Transverse colon (tissue), 4 donors: ENCODE data around the gene RAB12. TPM values are rescaled to one million over a fixed set of nuclear protein-coding genes. Genes with fewer than 3 reads are reported as not detected.

Experiments used
- DNase-seq: peaks from one replicate; pipeline ENCODE4 v3.0.0-alpha.2; 2019
- H3K27ac ChIP-seq, 4 donors: fragments of 200-600 bp; sonication (generic); 2 replicates each; pipeline ENCODE4 v1.5.1; 2016 to 2018; ENCODE audit warnings: inconsistent platforms in 4 of 4
- H3K27me3 ChIP-seq: fragments of 200-600 bp; sonication (generic); 2 replicates; pipeline ENCODE4 v1.5.1; 2017; ENCODE audit warnings: inconsistent platforms
- H3K36me3 ChIP-seq, 4 donors: fragments of 200-600 bp; sonication (generic); 2 replicates each; pipeline ENCODE4 v1.5.1; 2017 to 2019; ENCODE audit warnings: inconsistent platforms in 4 of 4
- H3K4me1 ChIP-seq, 4 donors: fragments of 200-600 bp; sonication (generic); 2 replicates each; pipeline ENCODE4 v1.5.1; 2017 to 2020; ENCODE audit warnings: inconsistent platforms in 4 of 4
- H3K4me3 ChIP-seq, 4 donors: fragments of 200-600 bp; sonication (generic); 1 replicate in 1 of 4; 2 replicates in 3 of 4; pipeline versions ENCODE4 v1.5.1 to v1.6.1; 2017 to 2019; ENCODE audit warnings: inconsistent platforms in 4 of 4
- H3K9me3 ChIP-seq, 2 donors: fragments of 200-600 bp; sonication (generic); 2 replicates each; pipeline ENCODE4 v1.5.1; 2017 to 2019; ENCODE audit warnings: inconsistent platforms in 2 of 2
- EP300 ChIP-seq: sonication (generic); formaldehyde crosslinking; IDR thresholded peaks from one replicate; pipeline ENCODE4 v1.6.1; 2017; ENCODE audit warnings: antibody characterized with exemption, low read depth
- POLR2A ChIP-seq: fragments of 450-650 bp; IDR thresholded peaks from one replicate; pipeline ENCODE4 v1.6.1; 2016; ENCODE audit warnings: antibody characterized with exemption, mild to moderate bottlenecking, moderate library complexity
- POLR2AphosphoS5 ChIP-seq, 3 donors: sonication (generic); formaldehyde crosslinking; IDR thresholded peaks; one replicate each; pipeline ENCODE4 v1.6.1; 2016; ENCODE audit warnings: antibody characterized with exemption in 3 of 3
- WGBS, 2 donors: methylation state at CpG; one replicate each; pipeline ENCODE4 v1.1.5; 2018; ENCODE audit warnings: low coverage in 1 of 2; 5-methylcytosine and 5-hydroxymethylcytosine counted together
- in situ Hi-C, 4 donors: fragments of 200-750 bp; cut with MboI; loops; one replicate each; pipeline versions ENCODE4 v1.15.0 to v1.15.1; 2017; ENCODE audit warnings: low sequenced_read_pairs in 3 of 4, low pct_ligation_motif_present in 1 of 4, low pct_unique_long_range_greater_than_20kb in 1 of 4
- intact Hi-C: fragments of 100-400 bp; cut with DNase I; formaldehyde crosslinking; loops from one replicate; pipeline ENCODE4 v1.15.1; 2023; ENCODE audit warnings: low total_unique reads
- total RNA-seq, 4 donors: library from RNA; depleted of rRNA; stranded (reverse); fragments of >200 nt; gene quantifications; one replicate each; pipeline ENCODE4 v1.1.0, GENCODE V29; 2016
- TF ChIP-seq, protein P1 (sequence below), 5 experiments: fragments of 200-600 bp in 3 of 5; fragments of 450-650 bp in 2 of 5; sonication (generic) in 3 of 5; IDR thresholded peaks; 1 replicate in 2 of 5; 2 replicates in 3 of 5; pipeline ENCODE4 v1.5.1; 2016 to 2017; ENCODE audit warnings: antibody characterized with exemption in 5 of 5, inconsistent platforms in 3 of 5, mild to moderate bottlenecking in 2 of 5, moderate library complexity in 1 of 5

The RAB12 gene
- total RNA-seq, 4 donors from 2014 or later: 6.7 to 40.3 (median 23.7) TPM

DNA sequence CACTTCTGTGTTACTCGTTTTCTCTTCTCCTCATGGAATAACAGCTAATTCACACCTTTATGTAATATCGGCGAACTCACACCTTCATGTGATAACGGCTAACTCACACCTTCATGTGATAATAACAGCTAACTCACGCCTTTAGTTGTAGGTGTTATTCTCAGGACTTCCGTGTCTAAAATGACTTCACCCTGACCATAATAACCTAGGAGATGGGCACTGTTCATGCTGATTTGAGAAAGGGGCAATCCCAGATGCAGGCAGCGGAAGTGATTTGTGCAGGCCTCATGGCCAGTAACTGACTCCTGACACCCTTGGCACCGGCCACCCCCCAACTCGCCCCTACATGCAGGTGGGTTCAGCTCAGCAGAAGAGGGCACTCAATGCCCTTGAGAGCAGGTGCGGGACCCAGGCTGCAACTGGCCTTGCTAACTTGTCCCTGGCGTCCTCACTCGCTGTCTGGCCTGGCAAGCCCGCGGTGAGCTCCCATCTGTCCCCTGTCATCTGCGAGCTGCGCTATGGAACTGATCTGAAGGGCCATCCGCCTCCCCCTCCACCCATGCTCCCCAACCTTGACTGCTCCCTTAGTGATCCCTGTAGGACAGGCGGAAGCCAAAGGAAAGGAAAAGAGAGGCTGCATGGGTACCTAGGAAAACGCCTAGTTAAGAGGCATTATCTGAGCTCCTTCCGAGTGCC, 53.5 kb downstream of the RAB12 start:
- Histone ChIP-seq H3K27me3 (no peaks in the 10 kb centered on the region), H3K27ac (no peak overlapping the region), H3K4me1 (no peaks in the 10 kb centered on the region), H3K4me3 (no peak overlapping the region), H3K9me3 (no peaks in the 10 kb centered on the region), H3K36me3 (no peaks in the 10 kb centered on the region)
- TF ChIP-seq POLR2AphosphoS5 (IDR thresholded peaks at IDR 0.05) (no peak), EP300 (no peak)
- TF ChIP-seq, protein P1, sequence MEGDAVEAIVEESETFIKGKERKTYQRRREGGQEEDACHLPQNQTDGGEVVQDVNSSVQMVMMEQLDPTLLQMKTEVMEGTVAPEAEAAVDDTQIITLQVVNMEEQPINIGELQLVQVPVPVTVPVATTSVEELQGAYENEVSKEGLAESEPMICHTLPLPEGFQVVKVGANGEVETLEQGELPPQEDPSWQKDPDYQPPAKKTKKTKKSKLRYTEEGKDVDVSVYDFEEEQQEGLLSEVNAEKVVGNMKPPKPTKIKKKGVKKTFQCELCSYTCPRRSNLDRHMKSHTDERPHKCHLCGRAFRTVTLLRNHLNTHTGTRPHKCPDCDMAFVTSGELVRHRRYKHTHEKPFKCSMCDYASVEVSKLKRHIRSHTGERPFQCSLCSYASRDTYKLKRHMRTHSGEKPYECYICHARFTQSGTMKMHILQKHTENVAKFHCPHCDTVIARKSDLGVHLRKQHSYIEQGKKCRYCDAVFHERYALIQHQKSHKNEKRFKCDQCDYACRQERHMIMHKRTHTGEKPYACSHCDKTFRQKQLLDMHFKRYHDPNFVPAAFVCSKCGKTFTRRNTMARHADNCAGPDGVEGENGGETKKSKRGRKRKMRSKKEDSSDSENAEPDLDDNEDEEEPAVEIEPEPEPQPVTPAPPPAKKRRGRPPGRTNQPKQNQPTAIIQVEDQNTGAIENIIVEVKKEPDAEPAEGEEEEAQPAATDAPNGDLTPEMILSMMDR (IDR thresholded peaks at IDR 0.05): no peak
- 66 to 85% methylated on average over 13 to 20 of the region's 20 CpGs for WGBS, 2 donors
- no peak for DNase-seq
- in situ Hi-C loops (loop anchor here in 1 of 4 donors (25.0 kb wide), 1 partner anchor 525 kb away; no protein-coding TSS in a partner anchor), intact Hi-C loops (no loop called here)

DNA sequence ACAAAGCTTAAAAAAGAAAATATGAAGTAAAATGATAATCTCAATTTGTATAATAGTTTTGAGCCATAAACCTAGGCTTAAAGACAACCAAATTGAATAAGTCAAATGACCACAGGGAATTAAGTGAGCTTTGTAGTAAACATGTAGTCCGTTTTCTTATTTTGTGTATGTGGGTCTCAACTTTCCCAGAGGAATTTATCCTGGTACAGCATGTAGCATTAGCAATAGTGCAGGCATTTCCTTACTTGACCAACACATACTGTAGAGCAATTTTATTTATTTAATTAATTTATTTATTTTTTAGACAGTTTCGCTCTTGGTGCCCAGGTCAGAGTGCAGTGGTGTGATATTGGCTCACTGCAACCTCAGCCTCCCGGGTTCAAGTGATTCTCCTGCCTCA, 58.6 kb downstream of the RAB12 start:
- Histone ChIP-seq H3K4me3 (no peak overlapping the region), H3K9me3 (no peaks in the 10 kb centered on the region), H3K27me3 (no peaks in the 10 kb centered on the region), H3K4me1 (no peaks in the 10 kb centered on the region), H3K27ac (no peak overlapping the region), H3K36me3 (no peaks in the 10 kb centered on the region)
- WGBS, 2 donors: 87 to 95% methylated on average over 1 to 3 of the region's 3 CpGs
- TF ChIP-seq POLR2AphosphoS5 (IDR thresholded peaks at IDR 0.05): no peak
- TF ChIP-seq POLR2A: no peak
- TF ChIP-seq, protein P1 (IDR thresholded peaks at IDR 0.05): no peak
- TF ChIP-seq EP300: no peak
- no peak for DNase-seq
- intact Hi-C loops: no loop called here
- in situ Hi-C loops: loop anchor here in 1 of 4 donors (25.0 kb wide), 1 partner anchor 519 kb away; no protein-coding TSS in a partner anchor

DNA sequence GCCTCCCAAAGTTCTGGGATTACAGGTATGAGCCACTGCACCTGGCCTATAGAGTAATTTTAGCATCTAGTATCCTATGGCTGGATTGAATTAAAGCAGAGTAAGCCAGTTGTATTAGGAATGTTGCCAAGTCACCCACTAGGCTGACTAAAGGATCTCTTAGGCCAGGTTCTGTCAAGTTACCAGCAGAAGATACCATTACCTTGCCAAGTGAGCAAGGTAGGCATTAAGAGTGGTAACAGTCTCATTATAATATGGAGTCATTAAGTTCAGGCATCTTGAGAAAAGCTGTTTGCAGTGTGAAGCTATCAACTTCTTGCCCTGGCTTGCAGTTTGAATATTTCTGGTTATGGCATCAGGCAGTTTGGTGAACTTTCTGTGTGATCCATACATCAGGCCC, 59.1 kb downstream of the RAB12 start:
- H3K27ac ChIP-seq: no peak overlapping the region
- DNase-seq: no peak
- H3K9me3 ChIP-seq: no peaks in the 10 kb centered on the region
- in situ Hi-C loops: loop anchor here in 1 of 4 donors (25.0 kb wide), 1 partner anchor 519 kb away; no protein-coding TSS in a partner anchor
- H3K36me3 ChIP-seq: no peaks in the 10 kb centered on the region
- intact Hi-C loops: no loop called here
- TF ChIP-seq EP300 (no peak), POLR2AphosphoS5 (IDR thresholded peaks at IDR 0.05) (no peak), POLR2A (no peak)
- TF ChIP-seq, protein P1 (IDR thresholded peaks at IDR 0.05): no peak
- H3K27me3 ChIP-seq: no peaks in the 10 kb centered on the region
- no peak overlapping the region for H3K4me3 ChIP-seq
- no peaks in the 10 kb centered on the region for H3K4me1 ChIP-seq

DNA sequence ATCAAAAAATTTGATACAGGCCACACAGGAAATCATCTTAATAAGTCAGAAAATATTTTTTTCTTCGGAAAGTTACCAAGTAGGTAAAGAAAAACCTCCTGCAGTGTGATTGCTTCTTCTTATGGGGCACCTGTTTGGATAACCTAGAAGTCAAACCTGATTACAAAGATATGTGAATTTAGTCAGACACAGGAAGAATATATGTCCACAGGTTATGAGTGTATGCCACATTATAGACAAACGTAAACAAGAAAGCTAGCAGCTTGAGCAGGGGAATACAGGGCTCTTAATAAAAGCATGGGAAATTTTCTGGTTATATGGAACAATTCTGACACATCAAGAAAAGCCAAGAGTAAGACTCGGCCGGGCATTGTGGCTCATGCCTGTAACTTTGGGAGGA, 60.3 kb downstream of the RAB12 start:
- 76 to 86% methylated on average over 1 to 4 of the region's 4 CpGs for WGBS, 2 donors
- Histone ChIP-seq H3K27me3 (no peaks in the 10 kb centered on the region), H3K27ac (no peak overlapping the region), H3K4me1 (no peaks in the 10 kb centered on the region), H3K9me3 (no peaks in the 10 kb centered on the region), H3K36me3 (no peaks in the 10 kb centered on the region), H3K4me3 (no peak overlapping the region)
- no peak for DNase-seq
- in situ Hi-C loops: loop anchor here in 1 of 4 donors (25.0 kb wide), 1 partner anchor 518 kb away; no protein-coding TSS in a partner anchor
- intact Hi-C loops: no loop called here
- no peak for TF ChIP-seq EP300
- TF ChIP-seq, protein P1 (IDR thresholded peaks at IDR 0.05): no peak
- TF ChIP-seq POLR2AphosphoS5 (IDR thresholded peaks at IDR 0.05): no peak
- no peak for TF ChIP-seq POLR2A
